HG02870 (cell line): ENCODE measurements around the gene RBM20.
A peak's percentile ranks its signal among the peaks of the same experiment; 100 is the strongest.
"Not testable (repeated sequence)": the region's sequence is repeated elsewhere in the genome, so short reads cannot be mapped to it uniquely, and the experiment has no call there.

ENCODE experiments used
- ATAC-seq: cut with Tn5 transposase; IDR thresholded peaks from one replicate; pipeline ENCODE4 v1.9.1; 2021; ENCODE audit warnings: mild to moderate bottlenecking, moderate library complexity; ENCODE audit not compliant: unreplicated experiment

RBM20 gene

DNA sequence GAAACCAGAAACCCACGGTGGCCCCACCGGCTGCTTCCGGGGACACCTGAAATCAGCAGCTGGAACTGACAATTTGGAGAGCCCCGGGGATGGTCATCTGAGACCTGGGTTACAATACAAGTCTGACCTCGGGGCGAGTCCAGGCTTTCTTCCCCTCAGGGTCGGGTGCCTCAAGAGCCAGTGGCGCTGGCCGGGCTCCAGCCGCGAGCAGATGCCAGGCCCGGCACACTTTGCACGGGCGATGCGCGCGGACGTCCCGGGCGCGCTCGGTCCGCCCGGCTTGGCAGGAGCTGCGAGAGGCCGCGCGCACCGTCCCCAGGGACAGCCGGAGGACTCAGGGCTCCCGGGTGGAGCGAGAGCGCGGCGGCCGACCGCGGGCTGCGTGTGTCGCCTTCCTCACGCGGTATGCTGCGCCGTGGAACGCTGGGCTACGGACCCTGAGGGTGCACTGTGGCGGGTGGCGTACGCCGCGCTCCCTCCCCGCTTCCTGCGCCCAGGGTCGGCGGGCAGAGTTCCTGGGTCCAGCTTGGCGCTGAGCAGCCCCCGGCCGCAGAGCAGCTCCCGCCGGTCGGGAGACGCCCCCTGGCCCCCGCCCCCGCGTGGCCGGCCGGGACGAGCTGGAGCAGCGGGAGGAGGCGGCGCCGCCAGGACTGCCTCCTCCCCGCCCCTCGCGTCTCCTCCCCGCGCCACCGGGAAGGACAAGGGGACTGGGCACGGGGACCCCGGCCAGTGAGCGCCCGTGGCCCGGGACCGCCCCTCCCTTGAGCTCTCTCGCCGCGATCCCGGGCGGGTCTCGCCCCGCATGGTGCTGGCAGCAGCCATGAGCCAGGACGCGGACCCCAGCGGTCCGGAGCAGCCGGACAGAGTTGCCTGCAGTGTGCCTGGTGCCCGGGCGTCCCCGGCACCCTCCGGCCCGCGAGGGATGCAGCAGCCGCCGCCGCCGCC is at the start of gene RBM20:
Gene RBM20 (plus strand): TSS at position 684 of the 945 bp plus-strand sequence. CDS start 119 bp downstream, at position 803.
- no peak for ATAC-seq

DNA sequence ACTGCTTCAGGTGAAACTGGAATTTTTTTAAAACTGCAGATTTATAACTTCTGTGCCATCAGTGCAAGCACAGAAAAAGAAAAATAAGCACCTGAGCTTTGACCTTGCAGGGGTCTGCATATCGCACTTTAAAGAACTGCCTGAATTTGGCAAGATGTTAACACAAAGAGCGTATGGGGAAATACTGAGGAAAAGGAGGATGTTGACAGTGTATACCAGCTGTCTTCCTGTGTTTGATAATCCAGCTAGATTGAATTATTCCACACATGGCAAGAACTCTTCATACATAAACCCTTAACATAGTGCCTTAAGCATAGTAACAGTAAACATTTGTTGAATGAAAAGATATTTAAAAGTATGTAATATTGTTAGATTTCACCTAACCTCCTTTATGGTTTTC is 46.7 kb upstream of the RBM20 start:
- ATAC-seq = no peak

DNA sequence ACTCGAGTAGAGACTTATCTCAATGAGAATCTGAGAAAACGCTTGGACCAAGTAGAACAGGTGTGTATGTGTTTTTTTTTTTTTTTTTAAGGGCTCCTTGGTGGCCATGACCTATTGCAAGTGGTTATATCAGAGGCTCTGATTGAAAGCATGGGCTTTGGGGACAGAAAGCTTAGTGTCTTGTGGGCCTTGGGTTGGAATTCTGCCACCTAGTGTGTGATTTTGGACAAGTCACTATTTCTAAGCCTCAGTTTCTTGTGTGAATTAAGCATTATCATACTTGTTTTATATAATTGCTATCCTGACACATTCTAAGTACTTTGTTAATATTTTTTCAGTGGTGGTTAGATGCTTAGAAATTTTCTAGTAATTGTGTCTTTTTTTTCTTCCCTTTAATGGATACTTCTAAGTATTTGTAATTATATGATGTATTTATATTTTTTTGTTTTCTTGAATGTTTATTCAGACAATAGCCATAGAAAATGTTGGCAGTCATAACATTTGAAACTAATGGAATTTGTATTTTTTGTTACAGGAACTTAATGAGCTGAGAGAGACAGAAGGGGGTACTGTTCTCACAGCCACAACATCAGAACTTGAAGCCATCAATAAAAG is 43.5 kb upstream of the RBM20 start:
- ATAC-seq = no peak

DNA sequence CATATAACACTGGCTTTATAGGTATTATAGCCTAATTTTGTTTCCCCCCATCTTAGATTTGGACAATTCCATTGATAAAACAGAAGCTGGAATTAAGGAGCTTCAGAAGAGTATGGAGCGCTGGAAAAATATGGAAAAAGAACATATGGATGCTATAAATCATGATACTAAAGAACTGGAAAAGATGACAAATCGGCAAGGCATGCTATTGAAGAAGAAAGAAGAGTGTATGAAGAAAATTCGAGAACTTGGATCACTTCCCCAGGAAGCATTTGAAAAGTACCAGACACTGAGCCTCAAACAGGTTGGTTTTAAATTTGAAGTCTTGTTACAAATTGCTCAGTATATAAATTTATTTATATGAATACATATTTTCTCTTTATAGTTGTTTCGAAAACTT is 42.6 kb upstream of the RBM20 start:
- ATAC-seq = no peak

DNA sequence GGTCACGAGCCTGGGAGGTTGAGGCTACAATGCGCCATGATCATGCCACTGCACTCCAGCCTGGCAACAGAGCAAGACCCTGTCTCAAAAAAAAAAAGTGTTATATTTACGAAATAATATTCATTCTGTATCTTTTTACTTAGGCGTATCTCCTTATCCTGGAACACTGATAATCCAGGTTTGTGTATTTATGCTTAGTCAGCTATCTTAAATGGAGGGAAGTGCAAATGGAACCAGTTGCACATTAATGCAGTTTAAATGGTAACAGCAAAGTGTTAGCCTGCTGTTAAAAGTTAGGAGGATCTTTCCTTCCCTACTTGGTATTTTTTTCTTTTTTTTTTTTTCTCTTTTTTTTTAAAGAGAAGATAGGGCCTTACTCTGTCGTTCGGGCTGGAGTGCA is 36.0 kb upstream of the RBM20 start:
- no peak for ATAC-seq

DNA sequence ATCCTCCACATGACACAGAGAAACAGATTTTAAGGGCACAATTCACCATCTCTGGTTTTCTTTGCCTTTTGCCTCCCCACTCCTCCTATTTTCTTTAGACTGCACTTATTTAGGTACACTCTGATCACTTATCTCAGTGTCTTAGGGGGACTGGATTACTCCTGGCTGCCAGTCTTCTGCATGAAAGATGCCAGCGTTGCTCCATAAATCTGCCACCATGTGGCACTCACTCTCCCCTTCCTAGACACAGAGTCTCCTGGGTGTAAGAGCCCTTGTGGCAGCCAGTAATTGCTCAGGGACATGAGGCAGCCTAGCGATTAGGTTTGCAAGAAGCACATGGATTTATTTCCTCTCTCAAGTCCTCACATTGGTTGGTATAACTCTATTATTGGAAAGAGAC is 34.5 kb upstream of the RBM20 start:
- ATAC-seq = no peak

DNA sequence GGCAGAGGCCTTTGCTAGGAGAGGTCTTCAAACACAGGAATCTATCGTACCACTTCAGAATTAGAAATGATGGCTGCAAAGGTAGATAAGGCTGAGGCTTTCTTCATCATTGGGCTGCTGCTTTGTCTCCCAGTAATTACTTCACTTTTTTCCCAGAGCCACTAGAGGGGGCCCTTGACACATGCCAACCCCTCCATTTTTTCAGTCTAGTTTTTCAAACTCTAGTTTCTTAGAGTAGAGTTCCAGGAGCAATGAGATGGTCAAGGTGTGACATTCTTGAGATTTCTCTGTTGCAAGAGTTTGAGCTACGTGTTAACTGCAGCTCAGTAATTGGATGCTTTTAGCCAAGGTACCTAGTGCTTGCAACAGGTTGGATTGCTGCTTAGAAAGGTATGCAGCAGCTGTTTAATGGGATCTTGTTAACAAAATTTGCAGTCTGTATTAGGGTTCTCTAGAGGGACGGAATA is 33.8 kb upstream of the RBM20 start:
- no peak for ATAC-seq

DNA sequence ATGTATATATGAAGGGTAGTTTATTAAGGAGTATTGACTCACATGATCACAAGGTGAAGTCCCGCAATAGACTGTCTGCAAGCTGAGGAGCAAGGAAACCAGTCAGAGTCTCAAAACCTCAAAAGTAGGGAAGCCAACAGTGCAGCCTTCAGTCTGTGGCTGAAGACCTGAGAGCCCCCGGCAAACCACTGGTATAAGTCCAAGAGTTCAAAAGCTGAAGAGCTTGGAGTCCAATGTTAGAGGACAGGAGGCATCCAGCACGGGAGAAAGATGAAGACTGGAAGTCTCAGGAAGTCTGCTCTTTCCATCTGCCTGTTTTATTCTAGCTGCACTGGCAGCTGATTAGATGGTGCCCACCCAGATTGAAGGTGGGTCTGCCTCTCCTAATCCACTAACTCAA is 33.4 kb upstream of the RBM20 start:
- ATAC-seq = not testable (repeated sequence)

DNA sequence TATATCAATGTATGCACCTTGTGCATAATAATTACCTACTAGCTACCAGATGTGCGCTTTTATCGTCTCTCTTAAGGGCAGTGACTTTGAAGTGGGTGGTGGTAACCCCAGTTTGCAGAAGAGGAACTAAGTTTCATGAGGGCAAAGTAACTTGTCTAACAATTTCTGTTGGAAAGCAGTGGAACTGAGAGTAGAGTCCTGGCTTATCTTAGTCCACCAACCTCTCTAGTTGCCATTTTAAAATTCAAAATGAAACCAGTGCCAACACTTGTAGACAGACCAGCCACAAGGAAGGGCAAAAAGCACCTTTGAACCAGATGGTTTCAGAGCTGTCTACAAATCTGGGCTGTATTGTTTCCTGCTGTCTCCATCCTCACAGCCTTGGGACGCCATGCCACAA is 32.0 kb upstream of the RBM20 start:
- no peak for ATAC-seq

DNA sequence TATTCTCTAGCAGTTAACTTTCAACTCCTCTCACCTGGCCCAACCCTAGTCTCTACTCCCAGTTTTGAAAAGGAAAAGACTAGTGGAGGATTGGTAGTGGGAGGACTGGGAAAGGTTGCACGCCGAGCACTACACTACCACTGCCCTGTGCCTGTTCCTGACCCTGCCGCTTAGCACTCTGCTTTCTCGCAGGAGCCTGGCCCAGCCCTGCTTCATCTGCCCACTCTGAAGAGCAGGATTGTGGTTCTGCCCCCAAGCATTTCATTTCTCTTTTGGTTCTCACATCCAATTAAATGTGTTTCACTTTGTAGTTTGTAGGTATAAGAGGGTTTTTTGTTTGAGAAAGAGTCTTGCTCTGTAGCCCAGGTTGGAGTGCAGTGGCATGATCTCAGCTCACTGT is 31.5 kb upstream of the RBM20 start:
- ATAC-seq = no peak

DNA sequence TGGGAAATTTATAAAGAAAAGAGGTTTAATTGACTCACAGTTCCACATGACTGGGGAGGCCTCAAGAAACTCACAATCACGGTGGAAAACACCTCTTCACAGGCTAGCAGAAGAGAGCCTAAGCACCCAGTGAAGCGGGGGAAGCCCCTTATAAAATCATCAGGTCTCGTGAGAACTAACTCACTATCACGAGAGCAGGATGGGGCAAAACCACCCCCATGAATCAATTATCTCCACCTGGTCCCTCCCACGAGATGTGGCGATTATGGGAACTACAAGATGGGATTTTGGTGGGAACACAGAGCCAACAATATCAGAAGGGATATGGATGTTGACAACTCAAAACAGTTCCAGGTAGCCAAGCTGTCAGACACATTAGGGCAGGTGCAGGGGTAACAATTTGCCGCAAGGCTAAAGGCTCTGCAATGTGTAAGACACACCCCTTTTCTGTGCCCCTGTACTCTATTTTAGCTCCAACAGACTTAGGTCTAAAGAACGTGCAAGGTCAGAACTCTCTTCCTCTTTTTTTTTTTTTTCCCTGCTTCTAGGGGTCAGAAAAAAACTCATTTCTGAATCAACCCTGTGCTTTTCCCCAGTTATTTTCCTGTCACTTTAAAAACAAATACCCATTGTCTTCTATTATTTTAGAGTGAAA is 30.7 kb upstream of the RBM20 start:
- peak; percentile 26 for ATAC-seq

DNA sequence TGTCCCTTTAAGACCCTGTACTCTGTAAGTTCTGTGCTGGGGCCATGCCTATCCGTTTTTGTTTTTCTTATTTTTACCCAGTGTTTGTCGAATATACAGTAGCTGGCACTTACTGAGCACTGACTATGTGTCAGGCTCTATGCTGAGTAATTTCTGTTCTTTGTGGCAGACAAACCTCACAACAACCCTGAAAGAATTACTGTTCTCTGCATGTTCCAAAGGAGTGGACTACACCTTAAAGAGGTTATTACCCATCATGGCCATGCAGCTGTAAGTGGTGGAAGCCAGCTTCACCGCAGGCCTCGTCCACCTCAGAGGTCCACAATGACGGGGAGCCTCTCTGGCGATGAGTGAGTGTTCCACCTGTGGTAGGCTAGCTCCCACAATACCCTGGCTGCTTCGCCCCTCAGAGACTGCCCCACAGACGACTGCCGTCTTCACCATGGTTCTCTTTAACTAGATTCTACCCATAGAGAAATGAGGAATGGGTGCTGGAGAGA is 30.1 kb upstream of the RBM20 start:
- ATAC-seq = peak; percentile 74

DNA sequence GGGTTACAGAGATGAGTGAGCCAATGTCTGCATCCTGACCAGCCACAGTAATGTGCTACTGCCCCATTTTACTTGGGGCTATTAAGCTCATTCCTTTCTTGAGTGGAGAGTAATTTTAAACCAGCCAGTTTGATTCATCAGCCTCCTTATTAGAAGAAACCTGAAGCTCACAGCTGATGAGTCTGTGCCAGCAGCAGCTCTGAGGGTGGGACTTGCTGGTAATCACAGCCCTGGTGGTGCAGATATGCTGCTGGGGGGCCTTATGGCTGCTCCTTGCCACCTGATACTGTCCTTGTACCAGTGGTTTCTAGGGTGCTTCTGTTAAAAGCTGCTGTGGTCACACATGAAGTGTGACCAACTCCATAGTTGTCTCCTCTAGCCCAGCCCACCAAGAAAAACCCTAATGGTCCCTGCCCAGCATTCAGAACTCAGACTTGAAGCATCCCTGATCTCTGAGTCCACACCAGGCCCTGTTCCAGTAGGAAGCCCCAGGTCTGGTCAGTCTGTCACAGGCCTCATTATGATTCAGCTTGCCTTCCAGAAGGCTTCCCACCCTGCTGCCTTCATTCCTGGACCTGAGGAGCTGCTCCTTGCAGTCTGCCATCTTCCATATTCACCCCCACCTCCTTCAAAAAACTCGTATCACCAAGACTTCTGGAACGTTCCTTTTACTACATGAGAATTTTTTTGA is 28.9 kb upstream of the RBM20 start:
- no peak for ATAC-seq

DNA sequence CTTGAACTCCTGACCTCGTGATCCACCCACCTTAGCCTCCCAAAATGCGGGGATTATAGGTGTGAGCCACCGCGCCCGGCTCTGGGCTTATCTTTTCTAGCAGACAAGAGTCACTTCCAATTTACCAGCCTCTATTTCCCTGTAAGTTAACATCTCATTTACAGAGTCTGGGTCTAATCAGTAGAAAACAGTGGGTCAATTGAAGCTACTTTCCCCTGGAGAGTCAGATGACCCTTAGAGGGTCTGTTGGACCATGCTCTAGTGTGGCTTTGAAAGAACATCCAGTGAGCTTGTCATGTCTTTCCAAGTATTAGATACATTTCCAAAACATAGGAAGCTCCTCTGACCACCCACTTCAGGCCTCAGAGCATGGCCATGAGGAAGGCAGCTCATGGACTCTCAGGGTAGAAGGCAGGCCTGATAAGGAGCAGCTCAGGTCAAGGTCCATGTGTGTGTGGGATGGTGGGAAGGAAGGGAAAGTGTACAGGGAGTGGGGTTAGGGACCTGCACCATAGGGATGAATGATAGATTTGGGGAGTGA is 27.6 kb upstream of the RBM20 start:
- ATAC-seq = no peak

DNA sequence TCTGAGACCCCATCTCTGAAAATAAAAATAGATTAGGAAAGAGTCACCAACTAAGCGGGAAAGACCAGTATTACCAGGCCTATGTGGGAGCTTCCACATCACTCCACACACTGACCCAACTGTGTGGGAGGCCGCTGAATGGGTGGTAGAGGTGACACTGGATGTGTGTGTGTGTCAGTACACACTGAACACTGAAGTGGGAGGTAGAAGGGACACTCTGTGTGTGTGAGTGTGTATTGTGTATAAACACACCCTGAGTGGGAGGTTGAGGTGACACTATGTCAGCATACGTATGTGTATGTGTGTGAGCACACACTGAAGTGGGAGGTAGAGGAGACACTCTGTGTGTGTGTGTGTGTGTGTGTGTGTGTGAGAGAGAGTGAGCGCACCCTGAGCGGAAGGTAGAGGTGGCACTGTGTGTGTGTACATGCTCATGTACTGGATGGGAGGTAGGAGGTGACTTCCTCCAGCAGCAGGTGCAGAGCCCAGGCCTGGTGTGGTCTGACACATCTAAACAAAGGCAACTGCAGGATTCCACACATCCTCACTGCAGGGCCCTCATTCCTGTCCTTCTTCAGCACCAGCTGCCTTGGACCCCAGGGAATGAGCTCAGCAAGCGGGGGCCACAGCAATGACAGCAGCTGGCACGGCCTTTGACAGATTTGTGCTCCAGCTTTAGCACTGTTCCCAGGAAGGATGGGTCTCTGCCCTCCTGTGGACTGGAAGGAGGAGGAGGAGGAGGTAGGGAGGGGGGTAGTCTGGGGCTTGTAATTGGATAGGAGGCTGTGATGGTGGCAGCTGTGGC is 26.5 kb upstream of the RBM20 start:
- no peak for ATAC-seq

DNA sequence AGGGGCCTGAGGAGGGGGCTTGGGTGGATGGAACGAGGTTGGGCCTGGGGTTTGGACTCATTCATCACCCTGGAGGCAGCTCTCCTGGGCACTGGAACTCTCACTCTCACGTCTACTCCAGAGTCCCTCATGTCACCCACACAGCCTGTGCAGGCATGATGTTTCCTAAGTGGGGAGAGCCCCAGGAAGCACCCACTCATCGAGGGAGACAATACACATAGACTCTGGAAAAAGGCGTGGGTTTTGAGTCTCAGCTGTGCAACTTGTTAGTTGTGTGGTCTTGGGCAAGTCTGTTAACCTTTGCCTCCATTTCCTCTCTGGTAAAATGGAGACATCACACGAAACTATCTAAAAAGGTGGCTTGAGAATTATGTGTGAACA is 25.9 kb upstream of the RBM20 start:
- ATAC-seq = no peak

DNA sequence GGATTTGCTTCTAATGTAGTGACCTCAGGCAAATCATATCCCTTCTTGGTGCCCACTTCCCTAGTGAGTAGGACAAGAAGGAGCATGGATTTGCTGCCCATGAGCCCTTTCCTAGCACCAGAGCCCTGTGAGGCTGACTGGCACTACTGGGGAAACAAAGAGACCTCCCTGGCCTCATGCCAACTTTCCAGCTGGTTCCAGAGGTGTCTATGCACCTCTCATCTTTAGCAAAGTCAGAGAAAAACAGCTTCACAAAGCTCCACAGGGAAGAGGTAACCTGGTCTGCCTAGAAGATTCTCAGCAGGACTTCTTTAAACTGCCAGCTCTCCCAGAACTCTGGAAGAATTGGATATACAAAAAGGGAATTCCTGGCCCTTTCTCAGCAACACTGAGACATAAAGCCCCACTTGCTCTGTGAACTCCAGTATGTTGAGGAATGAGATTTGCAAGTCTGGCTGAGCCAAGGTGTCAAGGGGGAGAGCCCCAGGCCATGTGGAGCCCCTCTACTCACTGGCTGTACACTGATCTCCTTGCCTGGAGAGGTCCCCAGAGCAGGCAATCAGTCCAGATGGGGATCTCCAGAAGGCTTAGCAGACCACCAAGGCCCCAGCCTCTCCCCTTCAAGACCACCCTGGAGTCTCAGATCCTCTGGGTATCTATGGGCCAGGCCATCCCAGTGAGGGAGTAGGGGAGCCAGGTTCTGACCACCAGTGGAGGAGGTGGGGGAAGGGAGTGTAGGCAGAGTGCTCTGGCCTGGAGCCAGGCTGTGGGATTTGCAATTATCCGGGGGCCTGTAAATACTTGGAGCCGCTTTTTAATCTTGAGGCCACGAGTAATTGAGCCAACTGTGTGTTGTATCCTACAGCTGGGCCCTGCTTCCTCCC is 24.4 kb upstream of the RBM20 start:
- ATAC-seq = no peak

DNA sequence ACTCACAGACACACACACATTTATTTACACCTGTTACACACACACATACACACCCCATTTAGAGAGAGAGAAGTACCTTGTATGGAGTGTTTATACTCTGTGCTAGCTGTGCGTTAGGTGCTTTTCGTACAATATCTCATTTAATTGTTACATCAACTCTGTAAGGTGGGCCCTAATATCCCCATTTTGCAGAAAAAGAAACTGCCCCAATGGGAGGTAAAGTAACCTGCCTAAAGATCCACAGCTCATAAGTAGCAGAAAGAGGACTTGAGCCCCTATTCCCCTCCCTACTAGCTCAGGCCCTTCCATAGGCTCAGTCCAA is 23.8 kb upstream of the RBM20 start:
- ATAC-seq = no peak

DNA sequence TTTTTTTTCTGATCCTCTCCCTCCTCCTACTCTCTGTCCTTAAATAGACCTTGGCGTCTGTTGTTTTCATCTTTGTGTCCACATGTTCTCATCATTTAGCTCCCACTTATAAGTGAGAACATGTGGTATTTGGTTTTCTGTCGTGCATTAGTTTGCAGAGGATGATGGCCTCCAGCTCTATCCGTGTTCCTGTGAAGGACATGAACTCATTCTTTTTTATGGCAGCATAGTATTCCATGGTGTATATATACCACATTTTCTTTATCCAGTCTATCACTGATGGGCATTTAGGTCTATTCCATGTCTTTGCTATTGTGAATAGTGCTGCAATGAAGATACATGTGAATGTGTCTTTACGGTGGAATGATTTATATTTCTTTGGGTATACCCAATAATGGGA is 20.8 kb upstream of the RBM20 start:
- not testable (repeated sequence) for ATAC-seq
